A549 (cell line): Measurements from ENCODE around the gene PPARA. TPM values are rescaled to one million over a fixed set of nuclear protein-coding genes. Genes with fewer than 3 reads are reported as not detected.

ENCODE experiments used
- ATAC-seq, 2 experiments: fragments of 200-7000 bp in 1 of 2; fragments of >200 bp in 1 of 2; cut with Nextera tagmentation in 1 of 2; cut with Tn5 transposase in 1 of 2; 3 replicates each; pipeline versions ENCODE4 v1.8.0 to v1.9.1; 2018 to 2020; ENCODE audit warnings: mild to moderate bottlenecking in 1 of 2, moderate library complexity in 1 of 2
- CTCF ChIA-PET: fragments of 300-600 bp; sonication (Branson Sonifier 250); formaldehyde crosslinking; extraction: SDS; loops from one replicate; lab custom pipeline; 2021; ENCODE audit warnings: antibody characterized with exemption, inconsistent platforms; lab: Yijun Ruan, JAX
- POLR2A ChIA-PET: fragments of 350-600 bp; formaldehyde crosslinking; extraction: SDS; loops from one replicate; lab custom pipeline; 2021; ENCODE audit warnings: antibody characterized with exemption, inconsistent platforms; lab: Yijun Ruan, JAX
- DNase-seq, 2 experiments: peaks; one replicate each; pipeline versions ENCODE4 v3.0.0 to v3.0.0-alpha.2; 2011 to 2016; ENCODE audit warnings: low read depth in 1 of 2, low spot score in 1 of 2
- FAIRE-seq: peaks from 2 replicates; lab custom pipeline; 2011; peaks lifted over from hg19 to GRCh38; lab: Jason Lieb, UNC
- H3K27ac ChIP-seq, 2 experiments: fragments of >200 bp; sonication (Bioruptor Twin); formaldehyde crosslinking; 3 replicates each; pipeline ENCODE4 v1.5.1; 2016 to 2017
- H3K4me1 ChIP-seq: fragments of >200 bp; sonication (Bioruptor Twin); formaldehyde crosslinking; 3 replicates; pipeline ENCODE4 v1.6.1; 2016
- H3K4me2 ChIP-seq: fragments of >200 bp; sonication (Bioruptor Twin); formaldehyde crosslinking; 3 replicates; pipeline ENCODE4 v1.6.1; 2016
- H3K4me3 ChIP-seq: fragments of >200 bp; sonication (Bioruptor Twin); formaldehyde crosslinking; 3 replicates; pipeline ENCODE4 v1.5.1; 2016
- H3K9me3 ChIP-seq: fragments of >200 bp; sonication (Bioruptor Twin); formaldehyde crosslinking; 3 replicates; pipeline ENCODE4 v1.6.1; 2016
- BHLHE40 ChIP-seq: IDR thresholded peaks from 2 replicates; pipeline ENCODE4 v1.6.1; 2012; ENCODE audit warnings: low read depth, low read length, inconsistent platforms
- CBX8 ChIP-seq: fragments of 200-600 bp; sonication (generic); IDR thresholded peaks from 2 replicates; pipeline ENCODE4 v1.6.1; 2016
- CEBPB ChIP-seq, 2 experiments: fragments of >200 bp in 1 of 2; sonication (Bioruptor Twin) in 1 of 2; formaldehyde crosslinking in 1 of 2; IDR thresholded peaks; 2 replicates each; pipeline ENCODE4 v1.6.1; 2012 to 2016
- CHD2 ChIP-seq: fragments of 150-350 bp; IDR thresholded peaks from 2 replicates; pipeline ENCODE4 v1.6.1; 2014; ENCODE audit warnings: low read length; ENCODE audit not compliant: partially characterized antibody
- CHD4 ChIP-seq: fragments of 200-600 bp; sonication (generic); IDR thresholded peaks from 2 replicates; pipeline ENCODE4 v1.6.1; 2016; ENCODE audit warnings: antibody characterized with exemption, mild to moderate bottlenecking, borderline replicate concordance
- EHF ChIP-seq: fragments of 250-450 bp; sonication (Bioruptor Pico); IDR thresholded peaks from 2 replicates; pipeline ENCODE4 v1.5.0; 2020; ENCODE audit warnings: mild to moderate bottlenecking
- EHMT2 ChIP-seq: fragments of 200-600 bp; sonication (generic); IDR thresholded peaks from 2 replicates; pipeline ENCODE4 v1.6.1; 2016; ENCODE audit warnings: antibody characterized with exemption, low read depth, mild to moderate bottlenecking, moderate library complexity
- EP300 ChIP-seq, 2 experiments: fragments of >200 bp; sonication (Bioruptor Twin); formaldehyde crosslinking; IDR thresholded peaks; 2 replicates in 1 of 2; 3 replicates in 1 of 2; pipeline ENCODE4 v1.6.1; 2016 to 2017
- FOSB ChIP-seq: fragments of 250-450 bp; sonication (Bioruptor Pico); IDR thresholded peaks from 2 replicates; pipeline ENCODE4 v1.5.0; 2020; ENCODE audit warnings: mild to moderate bottlenecking, moderate library complexity
- FOSL2 ChIP-seq, 2 experiments: fragments of 450-650 bp in 1 of 2; fragments of >200 bp in 1 of 2; sonication (Bioruptor Twin) in 1 of 2; formaldehyde crosslinking; IDR thresholded peaks; 2 replicates each; pipeline versions ENCODE4 v1.5.0 to v1.6.1; 2016 to 2020; ENCODE audit warnings: mild to moderate bottlenecking in 1 of 2, moderate library complexity in 1 of 2
- GATA3 ChIP-seq: IDR thresholded peaks from 2 replicates; pipeline ENCODE4 v1.6.1; 2012; ENCODE audit warnings: borderline replicate concordance
- HOXA7 ChIP-seq: fragments of 250-450 bp; sonication (Bioruptor Pico); IDR thresholded peaks from 2 replicates; pipeline ENCODE4 v1.5.0; 2020; ENCODE audit warnings: mild to moderate bottlenecking, moderate library complexity
- HOXB13 ChIP-seq: fragments of 250-450 bp; sonication (Bioruptor Pico); IDR thresholded peaks from 2 replicates; pipeline ENCODE4 v1.5.0; 2020; ENCODE audit warnings: low read depth, mild to moderate bottlenecking, moderate library complexity
- HOXB5 ChIP-seq: fragments of 250-450 bp; sonication (Bioruptor Pico); IDR thresholded peaks from 2 replicates; pipeline ENCODE4 v1.5.0; 2020; ENCODE audit warnings: mild to moderate bottlenecking, moderate library complexity
- JUN ChIP-seq, 2 experiments: fragments of >200 bp; sonication (Bioruptor Twin); formaldehyde crosslinking; IDR thresholded peaks; 2 replicates in 1 of 2; 3 replicates in 1 of 2; pipeline ENCODE4 v1.6.1; 2016 to 2017
- KDM5A ChIP-seq: fragments of 200-600 bp; sonication (generic); IDR thresholded peaks from 2 replicates; pipeline ENCODE4 v1.6.1; 2016; ENCODE audit warnings: antibody characterized with exemption, mild to moderate bottlenecking
- POLR2A ChIP-seq: IDR thresholded peaks from 2 replicates; pipeline ENCODE4 v1.6.1; 2012; ENCODE audit warnings: mild to moderate bottlenecking, low read length
- POLR2AphosphoS2 ChIP-seq: conservative IDR thresholded peaks from 2 replicates; pipeline ENCODE4 v1.6.1; 2012; ENCODE audit warnings: low read length, improper control_type of control experiment, inconsistent platforms
- RARB ChIP-seq: fragments of 250-450 bp; sonication (Bioruptor Pico); IDR thresholded peaks from 2 replicates; pipeline ENCODE4 v1.8.0; 2021; ENCODE audit warnings: mild to moderate bottlenecking, moderate library complexity
- RCOR1 ChIP-seq: fragments of 150-350 bp; IDR thresholded peaks from 2 replicates; pipeline ENCODE4 v1.6.1; 2014; ENCODE audit warnings: antibody characterized with exemption, low read length, low read depth
- ZFP36 ChIP-seq: fragments of 450-650 bp; IDR thresholded peaks from 2 replicates; pipeline ENCODE4 v1.6.1; 2014; ENCODE audit warnings: borderline replicate concordance; ENCODE audit not compliant: partially characterized antibody
- ZNF302 ChIP-seq: fragments of 250-450 bp; sonication (Bioruptor Pico); IDR thresholded peaks from 2 replicates; pipeline ENCODE4 v1.9.0; 2021; ENCODE audit warnings: inconsistent platforms, mild to moderate bottlenecking, moderate library complexity
- WGBS: methylation state at CpG from one replicate; pipeline ENCODE4 v1.1.6; 2017; ENCODE audit errors: missing lambda C conversion rate; 5-methylcytosine and 5-hydroxymethylcytosine counted together
- polyA plus RNA-seq, 4 experiments: library from polyadenylated mRNA; depleted of rRNA in 3 of 4; stranded (reverse); fragments of >200 nt; fragmentation: RNase III in 1 of 4; extraction: RNeasy Plus Mini Kit Qiagen cat#74134 plus additional on column Dnase treatment in 1 of 4; gene quantifications; 2 replicates in 3 of 4; 3 replicates in 1 of 4; pipeline ENCODE4 v1.2.3, GENCODE V29; 2011 to 2017
- TF ChIP-seq, protein P1 (sequence below): fragments of >200 bp; sonication (Bioruptor Twin); formaldehyde crosslinking; IDR thresholded peaks from 3 replicates; pipeline ENCODE4 v1.6.1; 2016
- TF ChIP-seq, protein P2 (sequence below): IDR thresholded peaks from 2 replicates; pipeline ENCODE4 v1.6.1; 2012
- TF ChIP-seq, protein P3 (sequence below): fragments of >200 bp; sonication (Bioruptor Twin); formaldehyde crosslinking; IDR thresholded peaks from 2 replicates; pipeline ENCODE4 v1.6.1; 2016
- TF ChIP-seq, protein P4 (sequence below): fragments of 450-650 bp; IDR thresholded peaks from 2 replicates; pipeline ENCODE4 v1.6.1; 2014; ENCODE audit warnings: antibody characterized with exemption
- TF ChIP-seq, protein P5 (sequence below): fragments of 200-600 bp; sonication (generic); IDR thresholded peaks from 2 replicates; pipeline ENCODE4 v1.6.1; 2016; ENCODE audit warnings: antibody characterized with exemption, mild to moderate bottlenecking, moderate library complexity
- TF ChIP-seq, protein P6 (sequence below): IDR thresholded peaks from 2 replicates; pipeline ENCODE4 v1.6.1; 2012
- TF ChIP-seq, protein P7 (sequence below): fragments of >200 bp; sonication (Bioruptor Twin); formaldehyde crosslinking; IDR thresholded peaks from 3 replicates; pipeline ENCODE4 v1.5.1; 2016
- TF ChIP-seq, protein P8 (sequence below): IDR thresholded peaks from 2 replicates; pipeline ENCODE4 v1.6.1; 2012; ENCODE audit warnings: low read depth, borderline replicate concordance

The PPARA gene
- polyA plus RNA-seq, 2 of the 4 experiments (the other 2 are of a cell fraction) = 2.6 to 2.8 TPM

DNA sequence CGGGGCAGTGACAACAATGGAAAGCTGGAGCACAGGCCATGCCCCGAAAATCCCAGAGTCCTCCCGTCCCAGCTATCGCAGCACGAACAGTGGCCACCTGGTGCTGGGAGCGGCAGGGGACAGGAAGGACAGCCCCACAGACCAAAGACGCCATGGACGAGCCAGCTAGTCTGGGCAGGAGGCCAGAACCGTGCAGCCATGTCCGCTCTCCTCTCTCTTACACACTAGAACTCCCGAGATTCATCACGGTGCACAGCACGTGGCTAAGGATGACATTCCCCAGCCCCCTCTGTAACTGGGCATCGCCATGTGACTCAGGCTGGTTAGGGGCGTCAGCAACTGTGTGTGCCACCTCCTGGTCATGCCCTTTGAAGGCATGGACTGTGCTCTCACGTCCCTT is 95.2 kb downstream of the PPARA start:
- Histone ChIP-seq H3K4me3 (no peak overlapping the region), H3K9me3 (no peaks in the 10 kb centered on the region), H3K27ac (no peak overlapping the region), H3K4me1 (no peaks in the 10 kb centered on the region), H3K4me2 (no peak overlapping the region)
- ChIA-PET POLR2A (interaction anchor here (1.2 kb wide), 1 partner anchor 136 kb away, joined by 3 read pairs; no protein-coding TSS in a partner anchor), CTCF (interaction anchor here (0.6 to 1.4 kb wide), 3 partner anchors 61 to 293 kb away, joined by 3 to 4 read pairs (median 3); no protein-coding TSS in a partner anchor)
- TF ChIP-seq, protein P1, sequence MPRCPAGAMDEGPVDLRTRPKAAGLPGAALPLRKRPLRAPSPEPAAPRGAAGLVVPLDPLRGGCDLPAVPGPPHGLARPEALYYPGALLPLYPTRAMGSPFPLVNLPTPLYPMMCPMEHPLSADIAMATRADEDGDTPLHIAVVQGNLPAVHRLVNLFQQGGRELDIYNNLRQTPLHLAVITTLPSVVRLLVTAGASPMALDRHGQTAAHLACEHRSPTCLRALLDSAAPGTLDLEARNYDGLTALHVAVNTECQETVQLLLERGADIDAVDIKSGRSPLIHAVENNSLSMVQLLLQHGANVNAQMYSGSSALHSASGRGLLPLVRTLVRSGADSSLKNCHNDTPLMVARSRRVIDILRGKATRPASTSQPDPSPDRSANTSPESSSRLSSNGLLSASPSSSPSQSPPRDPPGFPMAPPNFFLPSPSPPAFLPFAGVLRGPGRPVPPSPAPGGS = no peak
- TF ChIP-seq EHMT2 (no peak), JUN (IDR thresholded peaks at IDR 0.05) (no peak), HOXB5 (CRISPR knock-in tag) (no peak), HOXB13 (CRISPR knock-in tag) (no peak), HOXA7 (no peak), FOSB (CRISPR knock-in tag) (no peak), CHD2 (no peak), FOSL2 (IDR thresholded peaks at IDR 0.05) (no peak), FOSL2 (CRISPR knock-in tag; IDR thresholded peaks at IDR 0.05) (no peak), KDM5A (no peak), CHD4 (no peak), BHLHE40 (no peak), GATA3 (no peak), EP300 (IDR thresholded peaks at IDR 0.05) (no peak), CBX8 (no peak), EHF (CRISPR knock-in tag) (no peak), RARB (CRISPR knock-in tag) (no peak)
- TF ChIP-seq, protein P2, sequence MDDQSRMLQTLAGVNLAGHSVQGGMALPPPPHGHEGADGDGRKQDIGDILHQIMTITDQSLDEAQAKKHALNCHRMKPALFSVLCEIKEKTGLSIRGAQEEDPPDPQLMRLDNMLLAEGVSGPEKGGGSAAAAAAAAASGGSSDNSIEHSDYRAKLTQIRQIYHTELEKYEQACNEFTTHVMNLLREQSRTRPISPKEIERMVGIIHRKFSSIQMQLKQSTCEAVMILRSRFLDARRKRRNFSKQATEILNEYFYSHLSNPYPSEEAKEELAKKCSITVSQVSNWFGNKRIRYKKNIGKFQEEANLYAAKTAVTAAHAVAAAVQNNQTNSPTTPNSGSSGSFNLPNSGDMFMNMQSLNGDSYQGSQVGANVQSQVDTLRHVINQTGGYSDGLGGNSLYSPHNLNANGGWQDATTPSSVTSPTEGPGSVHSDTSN = no peak
- TF ChIP-seq, protein P3, sequence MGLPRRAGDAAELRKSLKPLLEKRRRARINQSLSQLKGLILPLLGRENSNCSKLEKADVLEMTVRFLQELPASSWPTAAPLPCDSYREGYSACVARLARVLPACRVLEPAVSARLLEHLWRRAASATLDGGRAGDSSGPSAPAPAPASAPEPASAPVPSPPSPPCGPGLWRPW = no peak
- no peak for ATAC-seq
- no peak for FAIRE-seq
- DNase-seq = no peak
- WGBS = 88% methylated on average over 12 of the region's 16 CpGs

DNA sequence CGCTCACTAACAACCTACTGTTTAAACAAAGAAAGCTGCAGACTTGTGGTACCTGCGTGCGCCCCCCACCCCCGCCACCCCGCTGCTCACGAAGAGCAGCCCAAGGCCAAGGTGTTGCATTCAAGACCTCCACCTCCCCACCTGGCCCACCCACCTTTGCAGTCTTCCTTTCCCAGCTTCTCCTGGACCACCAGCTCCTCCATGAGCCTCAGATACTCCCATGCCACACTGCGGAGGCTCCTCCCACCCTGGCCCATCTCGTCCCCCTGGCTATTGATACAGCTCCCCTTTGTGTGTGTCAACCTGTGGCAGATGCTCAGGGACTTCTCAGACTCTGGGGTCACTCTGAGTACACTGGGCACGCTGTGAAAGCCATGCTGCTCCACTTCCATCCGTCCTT is 95.9 kb downstream of the PPARA start:
- Histone ChIP-seq H3K4me1 (peaks cover 4% of the 10 kb centered on the region; the same call in 1 of the 3 replicates), H3K27ac (no peak overlapping the region), H3K4me2 (no peak overlapping the region), H3K4me3 (no peak overlapping the region), H3K9me3 (no peaks in the 10 kb centered on the region)
- DNase-seq = no peak
- ChIA-PET POLR2A (no interaction called here), CTCF (no interaction called here)
- WGBS = 94% methylated on average over 5 of the region's 10 CpGs
- FAIRE-seq = no peak
- ATAC-seq = no peak
- TF ChIP-seq FOSL2 (IDR thresholded peaks at IDR 0.05) = no peak
- TF ChIP-seq FOSL2 (CRISPR knock-in tag; IDR thresholded peaks at IDR 0.05) = no peak
- TF ChIP-seq, protein P4, sequence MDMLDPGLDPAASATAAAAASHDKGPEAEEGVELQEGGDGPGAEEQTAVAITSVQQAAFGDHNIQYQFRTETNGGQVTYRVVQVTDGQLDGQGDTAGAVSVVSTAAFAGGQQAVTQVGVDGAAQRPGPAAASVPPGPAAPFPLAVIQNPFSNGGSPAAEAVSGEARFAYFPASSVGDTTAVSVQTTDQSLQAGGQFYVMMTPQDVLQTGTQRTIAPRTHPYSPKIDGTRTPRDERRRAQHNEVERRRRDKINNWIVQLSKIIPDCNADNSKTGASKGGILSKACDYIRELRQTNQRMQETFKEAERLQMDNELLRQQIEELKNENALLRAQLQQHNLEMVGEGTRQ = no peak
- TF ChIP-seq, protein P5, sequence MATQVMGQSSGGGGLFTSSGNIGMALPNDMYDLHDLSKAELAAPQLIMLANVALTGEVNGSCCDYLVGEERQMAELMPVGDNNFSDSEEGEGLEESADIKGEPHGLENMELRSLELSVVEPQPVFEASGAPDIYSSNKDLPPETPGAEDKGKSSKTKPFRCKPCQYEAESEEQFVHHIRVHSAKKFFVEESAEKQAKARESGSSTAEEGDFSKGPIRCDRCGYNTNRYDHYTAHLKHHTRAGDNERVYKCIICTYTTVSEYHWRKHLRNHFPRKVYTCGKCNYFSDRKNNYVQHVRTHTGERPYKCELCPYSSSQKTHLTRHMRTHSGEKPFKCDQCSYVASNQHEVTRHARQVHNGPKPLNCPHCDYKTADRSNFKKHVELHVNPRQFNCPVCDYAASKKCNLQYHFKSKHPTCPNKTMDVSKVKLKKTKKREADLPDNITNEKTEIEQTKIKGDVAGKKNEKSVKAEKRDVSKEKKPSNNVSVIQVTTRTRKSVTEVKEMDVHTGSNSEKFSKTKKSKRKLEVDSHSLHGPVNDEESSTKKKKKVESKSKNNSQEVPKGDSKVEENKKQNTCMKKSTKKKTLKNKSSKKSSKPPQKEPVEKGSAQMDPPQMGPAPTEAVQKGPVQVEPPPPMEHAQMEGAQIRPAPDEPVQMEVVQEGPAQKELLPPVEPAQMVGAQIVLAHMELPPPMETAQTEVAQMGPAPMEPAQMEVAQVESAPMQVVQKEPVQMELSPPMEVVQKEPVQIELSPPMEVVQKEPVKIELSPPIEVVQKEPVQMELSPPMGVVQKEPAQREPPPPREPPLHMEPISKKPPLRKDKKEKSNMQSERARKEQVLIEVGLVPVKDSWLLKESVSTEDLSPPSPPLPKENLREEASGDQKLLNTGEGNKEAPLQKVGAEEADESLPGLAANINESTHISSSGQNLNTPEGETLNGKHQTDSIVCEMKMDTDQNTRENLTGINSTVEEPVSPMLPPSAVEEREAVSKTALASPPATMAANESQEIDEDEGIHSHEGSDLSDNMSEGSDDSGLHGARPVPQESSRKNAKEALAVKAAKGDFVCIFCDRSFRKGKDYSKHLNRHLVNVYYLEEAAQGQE = no peak
- TF ChIP-seq, protein P6, sequence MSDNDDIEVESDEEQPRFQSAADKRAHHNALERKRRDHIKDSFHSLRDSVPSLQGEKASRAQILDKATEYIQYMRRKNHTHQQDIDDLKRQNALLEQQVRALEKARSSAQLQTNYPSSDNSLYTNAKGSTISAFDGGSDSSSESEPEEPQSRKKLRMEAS = no peak
- TF ChIP-seq, protein P7, sequence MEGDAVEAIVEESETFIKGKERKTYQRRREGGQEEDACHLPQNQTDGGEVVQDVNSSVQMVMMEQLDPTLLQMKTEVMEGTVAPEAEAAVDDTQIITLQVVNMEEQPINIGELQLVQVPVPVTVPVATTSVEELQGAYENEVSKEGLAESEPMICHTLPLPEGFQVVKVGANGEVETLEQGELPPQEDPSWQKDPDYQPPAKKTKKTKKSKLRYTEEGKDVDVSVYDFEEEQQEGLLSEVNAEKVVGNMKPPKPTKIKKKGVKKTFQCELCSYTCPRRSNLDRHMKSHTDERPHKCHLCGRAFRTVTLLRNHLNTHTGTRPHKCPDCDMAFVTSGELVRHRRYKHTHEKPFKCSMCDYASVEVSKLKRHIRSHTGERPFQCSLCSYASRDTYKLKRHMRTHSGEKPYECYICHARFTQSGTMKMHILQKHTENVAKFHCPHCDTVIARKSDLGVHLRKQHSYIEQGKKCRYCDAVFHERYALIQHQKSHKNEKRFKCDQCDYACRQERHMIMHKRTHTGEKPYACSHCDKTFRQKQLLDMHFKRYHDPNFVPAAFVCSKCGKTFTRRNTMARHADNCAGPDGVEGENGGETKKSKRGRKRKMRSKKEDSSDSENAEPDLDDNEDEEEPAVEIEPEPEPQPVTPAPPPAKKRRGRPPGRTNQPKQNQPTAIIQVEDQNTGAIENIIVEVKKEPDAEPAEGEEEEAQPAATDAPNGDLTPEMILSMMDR = no peak
- no peak for TF ChIP-seq POLR2A
- no peak for TF ChIP-seq RARB (CRISPR knock-in tag)
- TF ChIP-seq GATA3 = no peak
- TF ChIP-seq POLR2AphosphoS2 = no peak
- TF ChIP-seq, protein P8, sequence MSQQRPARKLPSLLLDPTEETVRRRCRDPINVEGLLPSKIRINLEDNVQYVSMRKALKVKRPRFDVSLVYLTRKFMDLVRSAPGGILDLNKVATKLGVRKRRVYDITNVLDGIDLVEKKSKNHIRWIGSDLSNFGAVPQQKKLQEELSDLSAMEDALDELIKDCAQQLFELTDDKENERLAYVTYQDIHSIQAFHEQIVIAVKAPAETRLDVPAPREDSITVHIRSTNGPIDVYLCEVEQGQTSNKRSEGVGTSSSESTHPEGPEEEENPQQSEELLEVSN = no peak
- TF ChIP-seq ZFP36 = no peak
- TF ChIP-seq ZNF302 (CRISPR knock-in tag) = no peak
- TF ChIP-seq CEBPB (IDR thresholded peaks at IDR 0.05) = no peak
- TF ChIP-seq CHD4 = no peak
- no peak for TF ChIP-seq RCOR1
